ENCODE measurements around the gene TESK1.

GRCh38 chr9:35575478-35575877 lies 29.6 kb upstream of the TESK1 start:
- TF ChIP-seq REST (IDR thresholded peaks at IDR 0.05) (no peak), TAF1 (conservative IDR thresholded peaks at IDR 0.05) (no peak), CTCF (IDR thresholded peaks at IDR 0.05; ENCODE audit: low read depth, low read length, missing input control) (no peak), GABPA (IDR thresholded peaks at IDR 0.05 in 1 of 2, conservative IDR thresholded peaks at IDR 0.05 in 1 of 2) (no peak), JUND (IDR thresholded peaks at IDR 0.05) (no peak), YY1 (IDR thresholded peaks at IDR 0.05) (no peak)
